Measurements from ENCODE around the gene SNX11. TPM values are rescaled to one million over a fixed set of nuclear protein-coding genes. Genes with fewer than 3 reads are reported as not detected.

Gene SNX11
- total RNA-seq, 1 experiment from 2014 or later = 28.1 TPM

GRCh38 chr17:48134912-48135480, 27.4 kb downstream of the SNX11 start:
- Histone ChIP-seq H3K9me3 (ENCODE audit: control insufficient read depth, insufficient read depth, low read depth, low read length) (no peaks in the 10 kb centered on the region), H3K4me1 (ENCODE audit: control insufficient read depth, insufficient read depth, low read length) (no peaks in the 10 kb centered on the region), H3K27me3 (ENCODE audit: control insufficient read depth, insufficient read depth, low read length) (no peaks in the 10 kb centered on the region), H3K4me3 (ENCODE audit: low read depth in 2 of 2, low read length in 2 of 2) (no peak overlapping the region), H3K27ac (ENCODE audit: low read length) (no peak overlapping the region), H3K36me3 (ENCODE audit: control insufficient read depth, insufficient read depth, low read length) (no peaks in the 10 kb centered on the region)
- no peak for TF ChIP-seq TCF7L2 (IDR thresholded peaks at IDR 0.05; ENCODE audit: low read depth, low read length)
- TF ChIP-seq CTCF (IDR thresholded peaks at IDR 0.05) = peak; percentile 62
- ChIA-PET POLR2A (no interaction called here), CTCF (interaction anchor here (0.5 to 1.1 kb wide), 4 partner anchors 108 to 406 kb away, joined by 3 to 4 read pairs (median 4); no protein-coding TSS in a partner anchor)
- ATAC-seq = no peak
- in situ Hi-C loops (cut with HindIII; ENCODE audit: low pct_unique_long_range_greater_than_20kb, low sequenced_read_pairs) = no loop called here
- DNase-seq (ENCODE audit: low read depth, low spot score) = no peak
- no TSS peak for BruUV-seq (replicated peaks)
- intact Hi-C loops (cut with micrococcal nuclease; ENCODE audit: unreplicated experiment) = no loop called here

- Histone ChIP-seq H3K27me3 (ENCODE audit: control insufficient read depth, insufficient read depth, low read length) (no peaks in the 10 kb centered on the region), H3K4me3 (ENCODE audit: low read depth in 2 of 2, low read length in 2 of 2) (no peak overlapping the region), H3K4me1 (ENCODE audit: control insufficient read depth, insufficient read depth, low read length) (no peaks in the 10 kb centered on the region), H3K36me3 (ENCODE audit: control insufficient read depth, insufficient read depth, low read length) (no peaks in the 10 kb centered on the region), H3K27ac (ENCODE audit: low read length) (no peak overlapping the region), H3K9me3 (ENCODE audit: control insufficient read depth, insufficient read depth, low read depth, low read length) (no peaks in the 10 kb centered on the region)
- ChIA-PET POLR2A (interaction anchor here (0.6 kb wide), 1 partner anchor 1258 kb away, joined by 10 read pairs; no protein-coding TSS in a partner anchor), CTCF (interaction anchor here (0.6 kb wide), 1 partner anchor 477 kb away, joined by 7 read pairs; no protein-coding TSS in a partner anchor)
- TF ChIP-seq REST (IDR thresholded peaks at IDR 0.05; ENCODE audit: insufficient read depth in 1 of 2, low read depth in 2 of 2, low read length in 1 of 2) (no peak), TCF7L2 (IDR thresholded peaks at IDR 0.05; ENCODE audit: low read depth, low read length) (no peak), CTCF (IDR thresholded peaks at IDR 0.05) (no peak), SIN3A (IDR thresholded peaks at IDR 0.05; ENCODE audit: borderline replicate concordance, insufficient read depth, low read depth, low read length) (no peak), POLR2AphosphoS5 (IDR thresholded peaks at IDR 0.05; ENCODE audit: low read depth, low read length) (no peak)
- ATAC-seq = no peak
- in situ Hi-C loops (cut with HindIII; ENCODE audit: low pct_unique_long_range_greater_than_20kb, low sequenced_read_pairs) (no loop called here), intact Hi-C loops (cut with micrococcal nuclease; ENCODE audit: unreplicated experiment) (no loop called here)
- BruUV-seq (replicated peaks) = no TSS peak
- no peak for DNase-seq (ENCODE audit: low read depth, low spot score)
Measured at GRCh38 chr17:48137656-48138055, 30.1 kb downstream of the SNX11 start.
